HG02852 (cell line): ENCODE measurements around the gene TBC1D24.
A peak's percentile ranks its signal among the peaks of the same experiment; 100 is the strongest.
"Not testable (repeated sequence)": the region's sequence is repeated elsewhere in the genome, so short reads cannot be mapped to it uniquely, and the experiment has no call there.

ENCODE experiments used
- ATAC-seq: cut with Tn5 transposase; IDR thresholded peaks from one replicate; pipeline ENCODE4 v1.9.1; 2021; ENCODE audit warnings: mild to moderate bottlenecking, moderate library complexity; ENCODE audit not compliant: unreplicated experiment

TBC1D24 gene

DNA sequence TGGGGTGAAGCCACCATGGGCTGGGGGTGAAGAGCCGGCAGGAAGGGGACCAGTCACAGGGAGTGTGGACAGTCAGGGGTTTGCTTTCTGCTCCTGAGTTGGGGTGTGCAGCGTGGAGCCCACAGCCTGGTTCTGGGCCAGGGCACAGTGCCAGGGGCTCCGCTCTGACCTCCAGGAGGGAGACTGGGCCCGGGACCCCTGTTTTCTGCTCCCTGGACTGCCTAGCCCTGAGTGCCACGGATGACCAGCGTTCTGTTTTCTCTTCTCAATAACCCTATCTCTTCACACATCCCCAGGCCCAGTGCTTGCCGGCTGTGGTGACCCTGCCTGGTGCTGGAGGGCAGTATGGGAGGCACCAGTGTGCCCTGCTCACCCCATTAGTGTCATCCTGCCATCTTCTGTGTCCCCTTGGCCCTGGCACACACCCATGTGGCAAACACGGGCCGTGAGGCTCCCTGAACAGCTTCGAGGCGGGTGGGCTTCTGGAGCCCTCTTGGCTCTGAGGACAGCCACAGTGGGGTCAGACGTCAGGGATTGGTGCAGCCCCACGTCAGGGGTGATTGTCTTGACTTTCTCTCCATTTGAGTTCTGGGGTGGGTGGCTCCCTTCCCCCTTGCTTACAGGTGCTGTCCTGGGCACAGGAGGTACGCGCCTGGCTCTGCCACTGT is 55.2 kb downstream of the TBC1D24 start:
- ATAC-seq: no peak

DNA sequence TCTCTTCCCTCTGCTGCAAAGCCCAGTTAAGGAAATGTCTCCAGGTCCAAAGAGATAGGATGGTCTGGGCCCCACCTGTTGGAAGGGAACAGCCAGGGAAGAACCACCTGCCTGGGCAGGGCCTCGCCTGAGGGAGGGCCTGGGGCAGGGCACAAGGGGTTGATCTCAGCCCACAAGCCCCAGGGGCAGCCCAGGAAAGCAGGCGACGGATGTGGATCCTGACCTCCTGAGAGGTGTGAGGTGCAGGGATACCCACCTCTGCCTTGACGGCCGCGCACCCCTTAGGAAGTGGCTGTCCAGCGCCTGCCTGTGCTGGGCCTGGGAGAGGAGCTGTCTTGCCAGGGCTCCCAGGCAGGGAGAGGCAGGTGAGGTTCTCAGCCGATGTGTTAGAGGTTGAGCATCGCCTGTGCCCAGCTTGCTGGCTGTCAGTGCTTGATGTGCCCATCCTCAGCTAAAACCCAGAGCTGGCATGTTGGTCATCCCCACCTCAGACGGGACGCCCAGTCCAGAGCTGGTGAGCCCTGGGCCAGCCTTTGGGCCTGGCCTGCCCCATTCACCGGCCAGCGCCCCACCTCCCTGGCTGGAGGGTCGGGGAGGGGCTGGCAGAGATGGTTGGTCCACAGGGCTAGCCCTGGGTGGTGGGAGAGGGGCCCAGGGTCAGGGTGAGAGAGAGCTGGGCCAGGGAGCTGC is 55.8 kb downstream of the TBC1D24 start:
- ATAC-seq: no peak

DNA sequence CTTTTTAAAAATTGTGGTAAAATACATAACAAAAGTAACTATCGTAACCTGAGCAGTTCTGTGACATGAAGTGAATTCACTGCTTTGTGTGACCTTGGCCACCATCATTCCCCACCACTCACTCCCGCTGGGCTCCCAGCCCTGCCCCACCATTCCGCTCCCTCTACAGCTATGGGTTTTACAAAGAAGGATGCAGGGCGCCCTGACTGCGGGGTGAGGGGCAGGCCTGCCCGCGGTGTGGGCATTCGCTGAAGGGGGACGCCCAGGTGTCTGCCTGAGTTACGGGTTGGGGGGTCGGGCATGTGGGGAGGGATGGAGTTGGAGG is 56.4 kb downstream of the TBC1D24 start, which contains the start of gene CEMP1:
Gene CEMP1, minus strand, starts transcription at position 38 of the 325 bp plus-strand sequence. CDS start 335 bp downstream, outside the sequence.
- no peak for ATAC-seq

DNA sequence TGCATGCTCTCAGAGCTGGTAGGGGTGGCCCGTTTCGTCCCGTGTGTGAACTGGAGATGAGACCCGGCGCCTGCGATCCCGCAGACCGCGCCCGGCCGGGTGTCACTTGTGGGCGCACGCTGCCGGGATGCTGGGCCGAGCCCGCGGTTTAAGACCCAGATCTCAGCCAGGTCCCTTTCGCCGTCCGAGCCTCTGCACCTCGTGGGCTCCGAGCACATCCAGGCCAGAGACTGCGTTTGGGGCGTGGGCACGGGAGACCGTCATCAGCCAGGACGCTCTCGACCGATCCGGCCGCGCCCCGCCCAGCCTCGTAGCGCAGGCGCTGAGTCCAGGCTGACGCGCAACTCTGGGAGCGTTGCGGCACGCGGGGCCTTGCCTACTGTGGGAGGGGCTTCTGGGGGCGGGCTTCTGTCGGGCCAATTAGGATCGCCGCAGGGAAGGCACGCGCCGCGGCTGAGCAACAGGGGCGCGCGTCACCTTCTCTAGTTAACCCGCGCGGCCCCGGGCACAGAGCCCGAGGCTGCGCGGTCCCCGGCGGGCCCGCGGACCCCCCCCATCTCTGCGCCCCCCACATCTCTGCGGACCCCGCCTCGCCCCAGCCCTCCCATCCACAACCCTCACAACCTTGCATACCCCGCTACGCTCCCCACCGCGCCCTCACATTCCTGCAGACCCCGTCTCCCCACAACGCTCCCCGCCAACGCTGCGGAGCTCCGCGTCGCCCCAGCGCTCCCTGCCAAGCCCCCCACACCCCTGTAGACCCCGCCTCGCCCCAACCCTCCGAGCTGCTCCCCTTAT is 57.0 kb downstream of the TBC1D24 start:
- peak; percentile 87 for ATAC-seq

DNA sequence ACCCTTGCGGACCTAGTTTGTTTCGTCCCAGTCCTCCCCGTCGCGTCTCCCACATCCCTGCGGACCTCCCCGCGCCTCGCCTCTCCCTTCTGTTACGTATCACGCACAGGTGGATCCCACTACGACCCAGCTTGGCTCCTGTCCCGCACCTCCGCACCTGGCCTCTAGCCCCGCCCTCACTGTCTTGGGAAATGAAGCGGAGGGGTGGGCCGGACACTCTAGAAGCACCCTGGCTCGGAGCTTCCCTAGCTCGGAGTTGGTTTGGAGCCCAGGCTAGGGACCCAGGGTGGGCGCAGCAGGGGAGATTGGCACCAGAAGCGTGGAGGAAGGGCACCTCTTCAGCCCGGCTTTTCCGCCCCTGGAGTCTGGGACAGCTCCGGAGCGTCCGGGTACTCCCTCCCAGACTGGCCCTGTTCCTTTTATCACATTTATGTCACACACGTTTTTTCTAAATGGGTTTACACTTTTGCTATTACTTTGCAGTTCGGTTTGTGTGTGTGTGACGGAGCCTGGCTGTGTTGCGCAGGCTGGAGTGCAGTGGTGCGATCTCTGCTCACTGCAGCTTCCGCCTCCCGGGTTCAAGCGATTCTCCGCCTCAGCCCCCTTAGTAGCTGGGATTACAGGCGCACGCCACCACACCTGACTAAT is 57.7 kb downstream of the TBC1D24 start:
- ATAC-seq: no peak

DNA sequence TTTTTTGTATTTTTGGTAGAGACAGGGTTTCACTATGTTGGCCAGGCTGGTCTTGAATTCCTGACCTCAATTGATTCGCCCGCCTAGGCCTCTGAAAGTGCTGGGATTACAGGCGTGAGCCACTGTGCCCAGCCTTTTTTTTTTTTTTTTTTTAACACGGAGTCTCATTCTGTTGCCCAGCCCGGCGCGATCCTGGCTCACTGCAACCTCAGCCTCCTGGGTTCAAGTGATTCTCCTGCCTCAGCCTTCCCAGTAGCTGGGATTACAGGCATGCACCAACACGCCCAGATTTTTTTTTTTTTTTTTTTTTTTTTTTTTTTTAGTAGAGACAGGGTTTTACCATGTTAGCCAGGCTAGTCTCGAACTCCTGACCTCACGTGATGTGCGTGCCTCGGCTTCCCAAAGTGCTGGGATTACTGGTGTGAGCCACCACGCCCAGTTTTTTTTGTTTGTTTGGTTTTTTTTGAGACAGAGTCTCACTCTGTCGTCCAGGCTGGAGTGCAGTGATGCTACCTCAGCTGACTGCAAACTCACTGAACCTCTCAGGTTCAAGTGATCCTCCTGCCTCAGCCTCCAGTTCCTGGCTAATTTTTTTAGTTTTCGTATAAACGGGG is 58.3 kb downstream of the TBC1D24 start:
- ATAC-seq: not testable (repeated sequence)

DNA sequence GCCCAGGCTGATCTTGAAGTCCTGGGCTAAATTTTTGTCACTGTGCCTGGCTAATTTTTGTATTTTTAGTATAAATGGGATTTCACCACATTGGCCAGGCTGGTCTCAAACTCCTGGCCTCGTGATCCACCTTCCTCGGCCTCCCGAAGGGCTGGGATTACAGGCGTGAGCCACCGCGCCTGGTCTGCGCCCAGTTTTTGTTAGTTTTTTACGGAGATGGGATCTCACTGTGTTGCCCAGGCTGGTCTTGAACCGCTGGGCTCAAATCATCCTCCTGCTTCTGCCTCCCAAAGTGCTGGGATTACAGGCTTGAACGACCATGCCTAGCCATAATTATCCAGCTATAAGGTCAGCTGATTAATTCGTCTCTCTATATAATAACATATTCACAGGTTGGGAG is 59.0 kb downstream of the TBC1D24 start:
- no peak for ATAC-seq

DNA sequence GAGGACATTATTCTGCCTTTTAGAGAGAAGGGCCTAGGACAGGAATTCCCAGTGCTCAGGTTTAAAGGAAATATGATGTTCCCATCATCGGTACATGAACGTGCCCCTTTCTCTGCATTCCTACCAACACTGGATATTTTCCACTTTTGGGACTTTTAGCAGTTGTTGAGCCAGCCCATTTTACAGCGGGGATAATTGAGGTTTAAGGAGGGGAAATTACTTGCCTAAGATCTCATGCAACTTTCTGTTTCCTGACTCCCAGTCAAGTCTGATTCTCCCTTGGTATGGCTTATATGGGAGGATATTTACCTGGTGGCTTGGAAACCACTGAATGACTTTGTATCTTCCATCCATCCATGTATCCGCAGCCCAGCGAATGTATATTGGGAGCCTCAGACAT is 59.4 kb downstream of the TBC1D24 start:
- not testable (repeated sequence) for ATAC-seq

DNA sequence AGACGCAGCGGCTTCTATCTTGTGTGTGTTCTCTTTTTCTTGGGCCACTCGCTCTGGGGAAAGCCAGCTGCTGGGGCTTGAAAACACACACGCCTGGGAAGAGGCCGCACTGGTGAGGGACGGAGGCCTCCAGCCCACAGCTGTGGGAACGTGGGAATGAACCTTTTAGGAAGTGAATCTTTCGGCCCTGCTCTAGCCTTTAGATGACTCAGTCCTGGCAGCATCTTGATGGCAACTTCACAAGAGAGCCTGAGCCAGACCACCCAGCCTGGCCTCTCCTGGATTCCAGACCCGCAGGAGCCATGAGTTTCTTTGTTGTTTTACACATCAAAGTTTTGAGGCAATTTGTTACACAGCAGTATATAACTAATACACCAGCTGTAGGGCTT is 60.7 kb downstream of the TBC1D24 start:
- no peak for ATAC-seq

DNA sequence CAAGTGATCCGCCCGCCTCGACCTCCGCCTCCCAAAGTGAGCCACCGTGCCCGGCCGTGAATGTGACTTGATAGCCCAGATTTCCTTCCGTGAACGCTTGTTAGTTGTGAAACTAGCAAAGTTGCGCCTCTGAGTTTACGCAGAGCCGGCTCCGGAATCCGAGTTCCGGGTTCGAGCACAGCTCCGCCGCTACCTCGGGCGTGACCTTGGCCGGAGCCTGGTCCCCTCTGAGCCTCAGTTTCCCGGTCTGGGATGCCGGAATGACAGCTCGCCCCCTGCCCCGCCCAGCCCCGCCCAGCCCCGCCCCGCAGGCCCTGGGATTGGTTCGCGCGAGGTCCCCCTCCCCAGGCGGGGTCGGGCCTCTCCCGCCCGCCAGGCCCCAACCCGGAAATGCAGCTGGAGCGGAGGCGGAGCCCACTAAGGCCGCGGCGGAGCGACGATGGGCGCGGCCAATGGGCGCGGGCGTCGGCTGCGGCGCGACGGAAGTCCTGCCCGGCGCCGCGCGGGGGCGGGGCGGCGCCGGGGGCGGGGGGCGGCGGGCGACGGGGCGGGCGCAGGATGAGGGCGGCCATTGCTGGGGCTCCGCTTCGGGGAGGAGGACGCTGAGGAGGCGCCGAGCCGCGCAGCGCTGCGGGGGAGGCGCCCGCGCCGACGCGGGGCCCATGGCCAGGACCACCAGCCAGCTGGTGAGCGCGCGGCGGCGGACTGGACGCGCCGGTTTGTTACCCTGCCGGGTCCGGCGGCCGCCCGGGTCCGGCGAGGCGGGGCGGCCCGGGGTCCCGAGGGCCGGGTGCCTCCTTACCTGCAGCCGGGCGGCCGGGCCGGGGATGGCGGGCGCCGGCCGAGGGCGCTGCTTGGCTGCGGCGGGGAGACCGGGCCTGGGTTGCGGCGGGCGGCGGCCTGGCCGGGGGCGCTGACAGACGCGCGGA is 62.8 kb downstream of the TBC1D24 start, which contains the start of gene PDPK1:
Gene PDPK1, plus strand, starts transcription at position 571 of the 929 bp plus-strand sequence. Its CDS starts 92 bp downstream, at position 663.
- ATAC-seq: peak; percentile 84

DNA sequence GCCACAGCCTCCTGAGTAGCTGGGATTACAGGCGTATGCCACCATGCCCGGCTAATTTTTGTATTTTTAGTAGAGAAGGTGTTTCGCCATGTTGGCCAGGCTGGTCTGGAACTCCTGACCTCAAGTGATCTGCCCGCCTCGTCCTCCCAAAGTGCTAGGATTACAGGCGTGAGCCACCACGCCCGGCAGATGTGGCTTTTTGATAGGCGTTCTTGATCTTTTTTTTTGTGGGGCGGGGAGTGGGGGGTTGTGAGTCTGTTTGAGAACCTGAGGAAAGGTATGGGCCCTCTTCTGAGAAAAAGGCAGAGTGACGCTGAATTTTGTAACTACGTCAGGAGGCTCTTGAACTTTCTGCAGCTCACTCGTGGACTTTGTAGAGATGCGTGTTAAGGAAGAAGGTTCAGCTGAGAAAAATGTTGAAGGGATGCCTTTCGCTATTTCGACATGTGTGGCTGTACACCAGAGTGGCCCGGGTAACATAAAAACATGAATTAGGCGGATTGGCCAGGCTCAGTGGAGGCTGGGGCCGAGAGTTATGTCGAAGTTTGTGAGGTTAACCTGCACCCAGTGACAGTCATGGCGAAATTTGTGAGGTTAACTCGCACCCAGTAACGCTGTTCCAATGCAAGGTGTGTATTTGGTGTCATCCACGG is 64.4 kb downstream of the TBC1D24 start:
- ATAC-seq: not testable (repeated sequence)

DNA sequence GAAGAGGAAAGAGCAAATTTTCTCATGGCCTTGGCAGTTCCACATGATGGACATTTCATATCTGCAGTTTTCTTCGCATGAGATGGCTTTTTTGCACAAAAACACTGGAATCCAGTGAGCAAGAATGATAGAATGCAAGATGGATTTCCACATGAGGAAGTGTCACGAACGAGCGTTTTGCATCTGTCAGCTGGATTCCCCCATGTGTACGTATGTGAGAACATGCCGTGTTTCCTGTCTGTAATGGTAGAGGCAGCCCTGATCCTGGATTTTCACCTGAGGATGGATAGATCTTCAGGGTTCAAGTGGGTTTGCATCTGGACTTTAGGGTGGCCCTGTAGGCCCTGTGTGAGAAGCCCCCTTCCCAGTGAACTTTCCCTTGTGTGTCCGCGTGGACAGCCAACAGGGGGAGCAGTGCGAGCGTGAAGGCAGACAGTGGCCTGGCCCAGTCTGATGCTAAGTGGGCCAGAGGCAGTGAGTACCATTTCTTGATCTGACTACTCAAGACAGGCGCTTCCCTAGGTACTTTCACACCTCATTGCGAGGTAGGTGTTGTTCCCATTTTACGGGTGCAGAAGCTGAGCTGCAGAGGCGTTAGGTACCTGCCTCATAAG is 65.0 kb downstream of the TBC1D24 start:
- ATAC-seq: not testable (repeated sequence)

DNA sequence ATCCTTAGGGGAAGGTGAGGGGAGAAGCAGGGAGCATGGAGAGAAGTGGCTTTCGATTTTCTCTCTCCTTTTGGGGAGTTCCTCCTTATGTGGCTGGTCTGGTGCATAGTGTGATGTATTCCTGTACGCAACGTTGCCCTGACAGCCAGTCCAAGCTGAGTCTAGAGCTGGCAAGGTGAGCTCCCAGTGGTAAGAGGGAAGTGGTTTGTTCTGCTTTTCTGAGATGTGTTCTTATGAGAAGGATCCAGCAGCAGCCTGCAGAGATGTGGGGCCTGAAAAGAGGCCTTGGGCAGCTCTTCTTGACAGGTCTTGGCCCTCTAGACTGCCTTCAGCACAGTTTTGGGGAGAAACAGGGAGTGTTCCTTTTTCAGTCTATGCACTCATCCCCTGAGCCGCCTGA is 66.0 kb downstream of the TBC1D24 start:
- not testable (repeated sequence) for ATAC-seq

DNA sequence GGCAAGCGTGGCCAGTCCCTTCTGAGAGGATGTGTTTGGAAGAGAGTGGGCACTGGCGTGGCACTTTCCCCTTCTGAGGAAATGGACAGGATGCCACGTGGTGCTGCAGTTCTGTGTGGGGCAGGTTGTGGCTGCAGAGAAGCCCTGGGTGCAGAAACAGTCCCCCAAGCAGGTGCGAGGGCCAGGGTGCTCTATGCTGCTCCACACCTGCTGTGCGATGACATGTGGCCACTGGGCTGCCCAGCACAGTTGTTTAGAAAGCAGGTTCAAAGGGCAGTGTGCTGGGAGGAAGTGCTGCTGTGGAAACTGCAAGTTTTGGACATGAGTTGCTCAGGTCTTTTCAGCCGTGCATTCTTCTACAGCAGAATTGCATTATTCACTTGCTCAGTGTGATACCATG is 66.5 kb downstream of the TBC1D24 start:
- not testable (repeated sequence) for ATAC-seq

DNA sequence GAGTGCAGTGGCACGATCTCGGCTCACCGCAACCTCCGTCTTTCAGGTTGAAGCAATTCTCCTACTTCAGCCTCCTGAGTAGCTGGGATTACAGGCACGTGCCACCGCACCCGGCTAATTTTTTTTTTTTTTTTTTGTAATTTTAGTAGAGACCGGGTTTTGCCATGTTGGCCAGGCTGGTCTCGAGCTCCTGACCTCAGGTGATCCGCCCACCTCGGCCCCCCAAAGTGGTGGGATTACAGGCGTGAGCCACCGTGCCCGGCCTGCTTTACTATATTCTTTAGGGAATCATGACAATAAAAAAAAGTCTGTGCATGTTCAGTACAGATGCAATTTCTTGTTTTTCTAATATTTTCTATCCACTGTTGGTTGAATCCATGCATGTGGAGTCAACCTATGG is 68.8 kb downstream of the TBC1D24 start:
- not testable (repeated sequence) for ATAC-seq

DNA sequence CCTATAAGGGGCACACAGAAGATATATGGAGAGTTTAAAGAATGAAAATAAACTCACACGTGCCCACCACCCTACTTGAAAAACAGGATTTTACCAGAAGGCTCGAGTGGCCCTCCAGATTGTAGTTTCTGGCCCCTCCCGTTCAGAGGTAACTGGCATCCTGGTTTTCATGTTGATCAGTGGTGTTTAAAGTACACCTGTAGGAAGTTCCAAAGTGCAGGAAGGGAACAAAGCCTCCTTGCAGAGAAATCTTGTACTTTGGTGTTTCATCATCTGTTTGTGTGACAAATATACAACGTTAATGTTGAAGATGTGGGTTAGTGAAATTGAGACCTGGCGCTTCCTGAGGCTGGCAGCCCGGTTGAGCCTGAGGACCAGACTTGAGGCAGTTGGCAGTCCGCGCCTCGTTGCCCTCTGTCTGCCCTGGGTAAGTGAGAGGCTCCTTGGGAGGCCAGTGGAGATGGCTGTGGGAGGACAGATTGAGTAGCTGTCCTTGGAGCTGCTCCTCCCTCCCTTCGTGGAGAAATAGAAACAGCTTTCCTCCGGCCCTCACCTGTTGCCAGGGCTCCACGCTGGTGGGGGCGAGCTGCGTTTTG is 75.5 kb downstream of the TBC1D24 start:
- ATAC-seq: not testable (repeated sequence)

DNA sequence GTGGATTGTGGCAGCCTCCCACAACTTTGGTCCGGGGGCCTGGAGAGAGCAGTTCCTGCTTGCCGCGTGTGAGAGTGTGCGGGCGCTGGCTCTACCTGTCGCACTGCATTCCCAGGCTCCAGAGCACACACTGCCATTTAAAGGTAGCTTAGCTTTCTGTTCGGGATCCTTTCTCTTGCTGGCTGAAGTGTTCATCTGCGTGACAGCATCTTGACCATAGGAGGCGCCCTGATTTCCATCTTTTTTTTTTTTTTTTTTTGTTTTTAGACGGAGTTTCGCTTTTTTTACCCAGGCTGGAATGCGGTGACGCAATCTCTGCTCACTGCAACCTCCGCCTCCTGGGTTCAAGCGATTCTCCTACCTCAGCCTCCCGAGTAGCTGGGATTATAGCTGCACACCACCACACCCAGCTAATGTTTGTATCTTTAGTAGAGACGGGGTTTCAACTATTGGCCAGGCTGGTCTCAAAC is 76.5 kb downstream of the TBC1D24 start:
- not testable (repeated sequence) for ATAC-seq
